Epithelial cell of proximal tubule (primary cell): ENCODE results near the gene MEMO1. TPM values are rescaled to one million over a fixed set of nuclear protein-coding genes. Genes with fewer than 3 reads are reported as not detected.
"Not testable (repeated sequence)": the region's sequence is repeated elsewhere in the genome, so short reads cannot be mapped to it uniquely, and the experiment has no call there.

Experiments
- DNase-seq: peaks from one replicate; pipeline ENCODE4 v3.0.0-alpha.2; 2011; ENCODE audit warnings: low read depth
- H3K4me3 ChIP-seq: 2 replicates; pipeline ENCODE4 v1.5.1; 2011; ENCODE audit warnings: low read depth, mild to moderate bottlenecking, low read length
- total RNA-seq: library from RNA; depleted of rRNA; stranded (reverse); fragments of >200 nt; gene quantifications from 2 replicates; pipeline ENCODE4 v1.2.3, GENCODE V29; 2015
- TF ChIP-seq, protein P1 (sequence below): conservative IDR thresholded peaks from 2 replicates; pipeline ENCODE4 v1.5.1; 2012; ENCODE audit warnings: low read depth, mild to moderate bottlenecking, low read length

Gene MEMO1
- total RNA-seq, 1 donor from 2014 or later: 26.9 TPM

DNA sequence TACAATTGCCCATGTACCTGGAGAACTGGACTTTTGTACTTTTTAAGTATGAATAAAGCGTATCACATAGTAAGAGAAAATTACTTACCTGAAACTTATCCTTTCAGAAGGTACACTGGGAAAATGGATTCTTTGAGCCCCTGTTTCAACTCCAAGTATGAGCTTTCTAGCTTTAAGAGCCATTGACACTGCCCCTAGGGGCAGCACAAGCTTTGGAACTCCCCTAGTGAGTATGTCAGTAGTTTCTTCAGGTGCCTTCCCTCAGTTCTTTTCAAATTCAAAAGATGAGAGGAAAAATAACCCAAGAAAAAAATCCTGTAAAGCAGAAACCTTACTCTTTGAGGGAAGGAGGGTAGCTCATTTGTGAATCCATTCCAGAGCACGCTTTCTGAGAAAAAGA lies 124.1 kb downstream of the MEMO1 start:
- no peak overlapping the region for H3K4me3 ChIP-seq
- TF ChIP-seq, protein P1, sequence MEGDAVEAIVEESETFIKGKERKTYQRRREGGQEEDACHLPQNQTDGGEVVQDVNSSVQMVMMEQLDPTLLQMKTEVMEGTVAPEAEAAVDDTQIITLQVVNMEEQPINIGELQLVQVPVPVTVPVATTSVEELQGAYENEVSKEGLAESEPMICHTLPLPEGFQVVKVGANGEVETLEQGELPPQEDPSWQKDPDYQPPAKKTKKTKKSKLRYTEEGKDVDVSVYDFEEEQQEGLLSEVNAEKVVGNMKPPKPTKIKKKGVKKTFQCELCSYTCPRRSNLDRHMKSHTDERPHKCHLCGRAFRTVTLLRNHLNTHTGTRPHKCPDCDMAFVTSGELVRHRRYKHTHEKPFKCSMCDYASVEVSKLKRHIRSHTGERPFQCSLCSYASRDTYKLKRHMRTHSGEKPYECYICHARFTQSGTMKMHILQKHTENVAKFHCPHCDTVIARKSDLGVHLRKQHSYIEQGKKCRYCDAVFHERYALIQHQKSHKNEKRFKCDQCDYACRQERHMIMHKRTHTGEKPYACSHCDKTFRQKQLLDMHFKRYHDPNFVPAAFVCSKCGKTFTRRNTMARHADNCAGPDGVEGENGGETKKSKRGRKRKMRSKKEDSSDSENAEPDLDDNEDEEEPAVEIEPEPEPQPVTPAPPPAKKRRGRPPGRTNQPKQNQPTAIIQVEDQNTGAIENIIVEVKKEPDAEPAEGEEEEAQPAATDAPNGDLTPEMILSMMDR: peak; percentile 60
- DNase-seq: no peak

DNA sequence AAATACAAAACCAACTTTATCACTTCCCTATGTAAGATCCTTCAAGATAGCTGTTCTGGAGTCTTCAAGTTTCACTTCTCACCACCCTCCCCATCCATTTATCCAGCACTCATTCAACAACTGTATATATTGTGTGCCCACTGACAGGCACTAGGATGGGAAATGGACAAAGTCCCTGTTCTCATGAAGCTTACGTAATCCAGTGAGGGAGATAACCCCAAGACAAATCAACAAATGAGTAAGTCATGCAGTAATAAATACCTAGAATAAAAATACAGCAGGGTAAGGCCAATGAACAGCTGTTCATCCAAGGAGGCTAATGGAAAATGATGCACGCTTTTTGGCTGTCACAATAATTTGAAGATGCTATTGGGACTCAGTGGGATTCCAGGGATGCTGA lies 133.8 kb downstream of the MEMO1 start:
- no peak overlapping the region for H3K4me3 ChIP-seq
- DNase-seq: no peak
- TF ChIP-seq, protein P1: no peak

DNA sequence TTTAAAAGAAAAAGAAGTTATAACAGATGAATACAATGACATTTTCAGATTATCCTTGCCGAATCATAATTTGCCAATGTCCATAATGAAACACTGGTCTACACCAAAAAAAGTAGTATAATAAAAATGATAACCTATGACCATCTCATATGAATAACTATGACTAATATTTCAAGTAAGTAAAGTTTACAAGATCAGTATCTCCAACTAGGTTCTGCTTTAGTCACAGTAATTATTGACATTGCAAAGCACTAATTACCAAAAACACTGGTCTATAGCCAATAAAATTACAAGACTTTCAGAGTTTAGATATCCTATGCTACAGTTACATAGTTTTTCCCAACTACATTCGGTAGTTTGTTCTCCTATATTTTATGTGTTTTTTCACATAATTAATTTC lies 136.7 kb downstream of the MEMO1 start:
- no peak for DNase-seq
- no peak overlapping the region for H3K4me3 ChIP-seq
- TF ChIP-seq, protein P1: no peak

DNA sequence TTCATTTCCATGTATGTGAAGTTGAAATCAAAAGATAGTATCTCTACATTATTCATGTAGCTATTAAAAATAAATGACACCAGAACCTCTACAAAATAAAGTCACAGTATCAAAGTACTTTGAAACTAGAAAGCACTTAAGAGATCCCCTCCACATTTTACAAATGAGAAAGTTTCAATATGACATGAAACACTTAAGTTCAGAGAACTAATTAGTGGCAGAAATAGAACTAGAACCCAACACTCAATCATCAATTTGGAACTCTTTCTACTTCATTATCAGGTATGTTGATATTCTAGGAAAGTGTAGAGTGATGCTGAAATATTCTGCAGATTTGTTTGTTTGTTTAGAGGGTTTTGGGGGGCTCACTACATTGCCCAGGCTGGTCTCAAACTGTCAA lies 145.6 kb downstream of the MEMO1 start:
- no peak overlapping the region for H3K4me3 ChIP-seq
- DNase-seq: no peak
- TF ChIP-seq, protein P1: no peak

DNA sequence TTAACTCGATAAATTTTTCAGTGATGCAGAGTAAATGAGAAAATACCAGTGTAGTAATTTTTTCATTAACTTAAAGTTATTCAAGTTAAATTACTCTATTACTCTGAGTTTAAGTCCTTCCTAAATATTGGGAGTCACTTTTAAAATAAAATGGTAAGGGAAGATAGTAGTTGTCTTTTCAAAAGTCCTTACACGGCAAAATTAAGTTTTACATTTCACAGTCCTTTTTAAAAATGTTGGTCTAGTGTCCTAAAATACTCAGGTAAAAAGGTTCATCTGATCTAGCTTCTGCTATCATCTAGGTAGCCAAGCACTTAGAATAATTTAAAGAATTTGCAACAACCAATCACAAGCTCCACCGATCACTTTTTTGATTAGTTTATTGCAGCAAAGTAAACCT lies 146.9 kb downstream of the MEMO1 start:
- no peak for DNase-seq
- TF ChIP-seq, protein P1: no peak
- no peak overlapping the region for H3K4me3 ChIP-seq

DNA sequence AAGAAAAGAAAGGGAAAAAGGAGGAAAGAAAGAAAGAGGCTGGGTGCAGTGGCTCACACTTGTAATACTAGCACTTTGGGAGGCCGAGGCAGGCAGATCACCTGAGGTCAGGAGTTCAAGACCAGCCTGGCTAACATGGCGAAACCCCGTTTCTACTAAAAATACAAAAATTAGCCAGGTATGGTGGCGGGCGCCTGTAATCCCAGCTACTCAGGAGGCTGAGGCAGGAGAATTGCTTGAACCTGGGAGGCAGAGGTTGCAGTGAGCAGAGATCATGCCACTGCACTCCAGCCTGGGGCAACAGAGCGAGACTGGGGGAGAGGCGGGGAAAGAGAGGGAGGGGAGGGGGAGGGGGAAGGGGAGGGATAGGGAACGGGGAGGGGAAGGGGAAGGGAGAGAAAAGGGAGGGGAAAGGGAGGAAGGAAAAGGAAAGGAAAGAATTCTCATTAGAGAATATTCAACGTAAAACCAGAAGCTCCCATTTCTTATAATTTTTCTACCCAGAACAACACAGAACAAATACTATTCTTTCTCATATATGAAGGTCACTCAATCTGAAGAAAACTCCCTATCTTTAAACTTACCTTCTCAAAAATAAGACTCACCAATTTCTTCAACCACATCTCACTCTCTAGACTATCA lies 147.7 kb downstream of the MEMO1 start:
- not testable (repeated sequence) for H3K4me3 ChIP-seq, DNase-seq

DNA sequence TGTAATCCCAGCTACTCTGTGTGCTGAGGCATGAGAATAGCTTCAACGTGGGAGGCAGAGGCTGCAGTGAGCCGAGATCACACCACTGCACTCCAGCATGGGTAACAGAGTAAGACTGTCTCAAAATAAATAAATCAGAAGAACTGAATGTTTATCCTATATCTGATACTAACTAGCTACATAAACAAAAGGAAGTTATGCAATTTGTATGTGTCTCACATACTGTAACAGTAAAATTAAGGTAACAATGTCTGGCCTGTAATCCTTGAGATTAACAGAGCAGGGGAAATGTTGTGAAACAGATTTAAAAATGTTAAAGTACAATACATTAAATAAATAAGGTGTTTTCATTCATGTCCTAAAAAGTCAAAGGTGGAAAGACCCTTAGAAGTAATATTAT lies 150.8 kb downstream of the MEMO1 start:
- TF ChIP-seq, protein P1: no peak
- no peak overlapping the region for H3K4me3 ChIP-seq
- no peak for DNase-seq

DNA sequence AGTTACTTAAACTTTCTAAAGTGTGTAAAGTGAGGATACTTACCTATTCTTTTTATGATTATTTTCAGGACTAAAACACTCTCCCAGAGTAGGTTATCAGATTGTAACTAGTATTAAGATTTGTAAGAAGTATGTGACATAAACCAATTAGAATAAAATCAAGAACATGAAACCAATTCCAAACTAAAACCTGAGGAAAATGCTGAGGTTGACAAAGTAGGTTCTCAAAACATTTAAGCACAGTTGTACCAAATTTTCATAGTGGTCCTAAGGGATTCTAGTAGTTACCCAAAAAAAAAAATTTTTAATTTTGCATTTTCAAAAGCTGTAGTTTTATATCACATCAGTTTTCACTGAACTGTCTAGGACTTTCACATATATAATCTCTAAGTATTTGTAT lies 157.3 kb downstream of the MEMO1 start:
- H3K4me3 ChIP-seq: no peak overlapping the region
- TF ChIP-seq, protein P1: no peak
- DNase-seq: no peak

DNA sequence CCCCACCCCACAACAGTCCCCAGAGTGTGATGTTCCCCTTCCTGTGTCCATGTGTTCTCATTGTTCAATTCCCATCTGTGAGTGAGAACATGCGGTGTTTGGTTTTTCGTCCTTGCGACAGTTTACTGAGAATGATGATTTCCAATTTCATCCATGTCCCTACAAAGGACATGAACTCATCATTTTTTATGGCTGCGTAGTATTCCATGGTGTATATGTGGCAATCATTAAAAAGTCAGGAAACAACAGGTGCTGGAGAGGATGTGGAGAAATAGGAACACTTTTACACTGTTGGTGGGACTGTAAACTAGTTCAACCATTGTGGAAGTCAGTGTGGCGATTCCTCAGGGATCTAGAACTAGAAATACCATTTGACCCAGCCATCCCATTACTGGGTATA lies 168.7 kb downstream of the MEMO1 start:
- not testable (repeated sequence) for H3K4me3 ChIP-seq, DNase-seq
